Measurements from ENCODE around the gene TRAF2. TPM values are rescaled to one million over a fixed set of nuclear protein-coding genes. Genes with fewer than 3 reads are reported as not detected.

TRAF2 gene
- polyA plus RNA-seq, 2 of the 4 experiments (the other 2 are of a cell fraction): 23.8 to 39.5 TPM

- POLR2A ChIA-PET: interaction anchor here (1.3 kb wide), 1 partner anchor 8 kb away, joined by 3 read pairs; no protein-coding TSS in a partner anchor
These were observed 71.6 kb downstream of the TRAF2 start for GRCh38 chr9:136957901-136958300.

GRCh38 chr9:136958473-136958872, 72.2 kb downstream of the TRAF2 start:
- no peak overlapping the region for H3K4me2 ChIP-seq
- no peak for TF ChIP-seq POLR2A (IDR thresholded peaks at IDR 0.05; ENCODE audit: low read length)
- no peak for TF ChIP-seq KDM5A (IDR thresholded peaks at IDR 0.05)
- TF ChIP-seq MAZ (IDR thresholded peaks at IDR 0.05; ENCODE audit: borderline replicate concordance, low read depth, low read length): no peak
- no peak for TF ChIP-seq EP300 (IDR thresholded peaks at IDR 0.05)
- no peak for TF ChIP-seq TFCP2L1 (CRISPR knock-in tag; IDR thresholded peaks at IDR 0.05)
- no peak for TF ChIP-seq JUN (IDR thresholded peaks at IDR 0.05)
- no peak for TF ChIP-seq CBX8 (IDR thresholded peaks at IDR 0.05)
- TF ChIP-seq REST (IDR thresholded peaks at IDR 0.05): no peak
- no peak for TF ChIP-seq CHD4 (IDR thresholded peaks at IDR 0.05; ENCODE audit: borderline replicate concordance)
- no peak for TF ChIP-seq GATA3 (IDR thresholded peaks at IDR 0.05; ENCODE audit: borderline replicate concordance)
- TF ChIP-seq ZNF302 (CRISPR knock-in tag; IDR thresholded peaks at IDR 0.05): no peak
- no peak for TF ChIP-seq HOXB13 (CRISPR knock-in tag; IDR thresholded peaks at IDR 0.05; ENCODE audit: low read depth)
- no peak for TF ChIP-seq BCL3 (IDR thresholded peaks at IDR 0.05)
- no peak for TF ChIP-seq RFX5 (IDR thresholded peaks at IDR 0.05)
- TF ChIP-seq SMC3 (IDR thresholded peaks at IDR 0.05): no peak
- no peak for TF ChIP-seq CBX2 (IDR thresholded peaks at IDR 0.05; ENCODE audit: borderline replicate concordance, low read depth)
- no peak for TF ChIP-seq CTCF (IDR thresholded peaks at IDR 0.05)
- TF ChIP-seq HMGXB4 (CRISPR knock-in tag; IDR thresholded peaks at IDR 0.05; ENCODE audit: borderline replicate concordance): no peak
- no peak overlapping the region for H3K27ac ChIP-seq
- CTCF ChIA-PET: interaction anchor here (0.8 kb wide), 1 partner anchor 77 kb away, joined by 3 read pairs; no protein-coding TSS in a partner anchor
- POLR2A ChIA-PET: interaction anchor here (1.3 kb wide), 1 partner anchor 9 kb away, joined by 3 read pairs; no protein-coding TSS in a partner anchor
- FAIRE-seq (no peak), DNase-seq (ENCODE audit: low read depth in 1 of 2, low spot score in 1 of 2) (no peak), ATAC-seq (no peak)
- no peaks in the 10 kb centered on the region for H3K9me3 ChIP-seq
- H3K4me3 ChIP-seq: no peak overlapping the region
- 81% methylated on average over 7 of the region's 7 CpGs for WGBS (ENCODE audit: missing lambda C conversion rate)
- H3K4me1 ChIP-seq: no peaks in the 10 kb centered on the region

More at GRCh38 chr9:136957901-136958300, 71.6 kb downstream of the TRAF2 start:
- DNase-seq (ENCODE audit: low read depth in 1 of 2, low spot score in 1 of 2) (no peak), ATAC-seq (no peak), FAIRE-seq (no peak)
- H3K4me3 ChIP-seq: no peak overlapping the region
- H3K27ac ChIP-seq: no peak overlapping the region
- WGBS (ENCODE audit: missing lambda C conversion rate): 74% methylated on average over 4 of the region's 6 CpGs
- no peak overlapping the region for H3K4me2 ChIP-seq
- CTCF ChIA-PET: interaction anchor here (0.8 kb wide), 1 partner anchor 77 kb away, joined by 3 read pairs; no protein-coding TSS in a partner anchor
- no peaks in the 10 kb centered on the region for H3K9me3 ChIP-seq
- no peaks in the 10 kb centered on the region for H3K4me1 ChIP-seq
- no peak for TF ChIP-seq CBX8 (IDR thresholded peaks at IDR 0.05)
- TF ChIP-seq MAFK (IDR thresholded peaks at IDR 0.05; ENCODE audit: partially characterized antibody): no peak
- no peak for TF ChIP-seq BHLHE40 (IDR thresholded peaks at IDR 0.05; ENCODE audit: low read depth, low read length)
